GM19467 (cell line): ENCODE measurements around the gene RMND5A.
"Not testable (repeated sequence)": the region's sequence is repeated elsewhere in the genome, so short reads cannot be mapped to it uniquely, and the experiment has no call there.

Experiments
- ATAC-seq: cut with Tn5 transposase; IDR thresholded peaks from one replicate; pipeline ENCODE4 v1.9.1; 2021; ENCODE audit warnings: mild to moderate bottlenecking, moderate library complexity; ENCODE audit not compliant: unreplicated experiment

RMND5A gene

DNA sequence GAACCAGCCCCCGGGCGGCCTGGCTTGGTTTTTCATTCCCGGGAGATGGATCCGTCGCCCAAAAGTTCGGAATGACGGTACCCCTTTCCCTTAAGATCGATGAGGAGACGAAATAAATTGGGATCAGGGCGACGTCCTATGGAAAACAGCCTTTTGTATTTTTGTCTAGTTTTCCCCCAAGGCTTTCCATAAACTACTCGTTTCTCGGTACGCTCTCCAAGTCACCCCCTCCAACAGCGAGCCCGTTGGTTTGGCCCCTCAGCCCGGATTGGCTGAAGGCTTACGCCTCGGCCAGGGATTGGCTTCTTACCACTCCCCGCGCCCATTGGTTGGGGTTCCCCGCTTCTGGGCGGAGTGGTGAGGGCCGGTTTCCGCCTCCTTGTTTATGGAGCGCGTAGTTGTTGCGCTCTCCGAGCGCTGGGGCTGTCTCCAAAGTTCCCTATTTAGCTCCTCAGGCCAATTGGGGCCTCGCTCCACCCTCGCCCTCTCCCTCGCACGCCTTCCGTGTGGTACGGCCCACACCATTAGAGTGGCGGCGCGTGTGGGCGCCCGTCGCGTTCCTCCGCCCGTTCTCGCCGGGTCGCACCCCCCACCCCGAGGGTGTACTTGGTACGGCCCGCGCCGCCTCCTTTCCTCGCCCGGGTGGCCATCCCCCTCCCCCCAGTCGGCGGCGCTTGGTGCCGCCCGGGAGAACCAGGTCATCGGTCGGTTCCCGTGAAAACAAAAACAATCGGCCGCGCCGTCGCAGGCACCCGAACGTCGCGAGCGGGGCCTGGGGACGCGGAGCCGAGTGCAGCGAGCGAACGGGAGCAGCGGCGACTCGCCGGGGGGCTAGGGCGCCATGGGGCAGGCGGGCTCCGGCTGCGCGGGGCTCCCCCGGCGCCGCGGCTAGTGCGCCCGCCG lies at the start of gene RMND5A:
Gene RMND5A, plus strand, starts transcription at position 655 of the 903 bp plus-strand sequence. CDS start 377 bp downstream, outside the sequence.
- peak; percentile 92 for ATAC-seq

- no peak for ATAC-seq
Observed at GRCh38 chr2:86671337-86671981, 48.6 kb upstream of the RMND5A start.

DNA sequence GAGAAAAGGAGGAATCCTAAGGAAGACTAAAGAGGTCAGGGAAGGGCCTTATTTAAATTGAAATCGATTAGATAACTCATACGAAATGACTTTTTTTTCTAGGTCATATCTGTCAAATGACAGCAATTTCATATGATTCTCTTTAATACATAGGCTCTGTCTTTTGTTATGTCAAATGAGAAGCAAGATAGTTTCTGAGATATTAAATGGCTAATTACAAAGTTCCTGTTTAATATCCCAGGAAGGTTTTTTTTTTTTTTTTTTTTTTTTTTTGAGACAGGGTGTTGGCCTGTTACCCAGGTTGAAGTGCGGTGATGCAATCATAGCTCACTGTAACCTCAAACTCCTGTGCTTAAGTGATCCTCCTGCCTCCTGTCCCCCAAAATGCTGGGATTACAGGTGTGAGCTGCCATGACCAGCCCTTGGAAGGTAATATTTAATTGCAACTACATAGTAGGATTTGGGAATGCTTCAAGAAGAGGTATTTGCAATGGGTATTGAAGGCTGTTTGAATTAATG lies 48.0 kb upstream of the RMND5A start:
- ATAC-seq: no peak

DNA sequence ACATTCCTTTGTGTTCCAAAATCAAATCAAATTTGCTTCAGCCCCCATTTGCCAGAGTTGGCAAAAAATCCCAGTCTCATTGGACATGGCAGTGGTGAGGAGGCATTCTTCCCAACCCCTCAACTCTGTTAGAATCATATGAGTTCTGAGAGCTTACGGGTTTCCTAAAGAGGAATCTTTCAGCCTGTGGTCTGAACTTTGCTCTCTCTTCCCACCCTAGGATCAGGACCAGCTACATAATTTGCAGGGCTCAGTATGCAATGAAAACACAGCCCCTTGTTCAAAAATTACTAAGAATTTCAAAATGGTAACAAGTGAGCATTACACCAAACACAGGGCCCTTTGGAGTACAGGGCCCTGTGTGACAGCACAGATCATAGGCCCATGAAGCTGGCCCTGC lies 47.1 kb upstream of the RMND5A start:
- ATAC-seq: no peak

GRCh38 chr2:86673986-86674670 lies 46.0 kb upstream of the RMND5A start:
- no peak for ATAC-seq

DNA sequence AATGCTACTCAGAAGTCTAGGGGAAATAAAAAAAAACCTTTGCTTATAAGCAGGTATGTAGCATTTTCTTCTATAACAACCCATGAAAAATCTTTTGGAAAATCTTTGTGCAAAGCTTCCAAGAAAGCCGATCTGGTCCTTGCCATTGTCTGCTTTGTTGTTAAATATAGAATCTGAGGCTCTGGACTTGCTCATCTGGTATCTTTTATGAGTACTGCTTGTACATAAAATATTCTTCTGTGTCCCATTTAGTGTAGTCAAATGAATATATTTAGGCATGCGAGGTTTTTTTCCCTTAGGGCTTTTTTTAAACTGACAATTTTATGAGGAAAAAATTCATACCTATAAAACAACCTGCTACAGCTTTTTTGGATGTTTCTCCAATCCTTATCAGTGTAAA lies 45.0 kb upstream of the RMND5A start:
- ATAC-seq: no peak

DNA sequence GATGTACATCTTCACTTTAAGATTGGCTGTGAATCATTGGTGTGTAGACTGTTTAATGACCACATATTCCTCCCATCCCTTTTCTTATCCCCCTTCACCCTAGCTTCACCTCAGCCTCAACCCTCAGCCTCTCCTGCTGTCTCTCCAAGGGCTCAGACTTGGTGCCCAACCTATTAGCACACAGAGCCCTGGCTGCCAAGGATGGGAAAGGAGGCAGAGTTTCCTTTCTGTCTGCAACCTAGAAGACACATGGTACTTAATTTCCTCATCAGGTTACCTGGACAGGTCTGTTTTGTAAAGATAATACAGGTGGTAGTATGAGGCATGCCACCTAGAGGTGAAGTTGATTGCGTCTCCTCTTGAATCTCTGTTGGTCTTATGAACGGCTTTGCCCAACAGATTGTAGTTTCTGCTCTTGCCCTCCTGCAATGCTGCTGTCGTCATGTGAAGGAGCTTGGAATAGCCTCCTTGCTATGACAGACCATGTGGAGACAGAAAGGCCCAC lies 44.5 kb upstream of the RMND5A start:
- no peak for ATAC-seq

DNA sequence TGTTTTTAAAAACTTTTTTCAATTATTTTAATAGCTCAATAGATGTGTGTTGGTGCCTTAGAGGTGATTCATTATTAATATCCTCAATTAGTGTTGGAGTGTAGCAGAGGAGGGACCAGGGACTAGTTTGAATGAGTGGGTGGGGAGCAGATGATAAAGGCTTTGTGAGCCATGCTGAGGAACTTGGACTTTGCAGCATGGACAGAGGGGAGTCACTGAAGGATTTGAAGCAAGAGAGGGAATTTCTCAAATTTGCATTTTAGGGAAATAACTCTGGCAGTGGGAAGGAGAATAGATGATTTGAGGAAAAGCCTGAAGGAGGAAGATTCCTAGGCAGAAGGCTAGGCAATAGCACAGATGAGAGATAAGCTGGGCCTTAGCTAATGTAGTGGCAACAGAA lies 42.3 kb upstream of the RMND5A start:
- no peak for ATAC-seq

- no peak for ATAC-seq
Observed at GRCh38 chr2:86679036-86679435, 41.1 kb upstream of the RMND5A start.

GRCh38 chr2:86685351-86685750 lies 34.7 kb upstream of the RMND5A start:
- ATAC-seq: no peak

DNA sequence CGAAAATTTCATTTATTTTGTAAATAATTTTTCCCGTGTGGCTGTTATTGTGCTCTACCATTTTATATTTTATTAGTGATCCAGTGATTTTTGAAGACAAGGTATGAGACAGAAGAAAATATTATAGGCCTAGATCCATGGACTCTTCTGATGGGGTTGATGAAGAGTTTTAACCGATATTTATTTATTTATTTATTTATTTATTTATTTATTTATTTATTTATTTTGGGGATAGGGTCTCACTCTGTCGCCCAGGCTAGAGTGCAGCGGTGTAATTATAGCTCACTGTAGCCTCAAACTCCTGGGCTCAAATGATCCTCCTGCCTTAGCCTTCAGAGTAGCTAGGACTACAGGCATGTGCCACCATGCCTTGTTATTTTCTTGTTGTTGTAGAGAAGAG lies 33.6 kb upstream of the RMND5A start:
- no peak for ATAC-seq

GRCh38 chr2:86686905-86687304 lies 33.2 kb upstream of the RMND5A start:
- ATAC-seq: no peak

DNA sequence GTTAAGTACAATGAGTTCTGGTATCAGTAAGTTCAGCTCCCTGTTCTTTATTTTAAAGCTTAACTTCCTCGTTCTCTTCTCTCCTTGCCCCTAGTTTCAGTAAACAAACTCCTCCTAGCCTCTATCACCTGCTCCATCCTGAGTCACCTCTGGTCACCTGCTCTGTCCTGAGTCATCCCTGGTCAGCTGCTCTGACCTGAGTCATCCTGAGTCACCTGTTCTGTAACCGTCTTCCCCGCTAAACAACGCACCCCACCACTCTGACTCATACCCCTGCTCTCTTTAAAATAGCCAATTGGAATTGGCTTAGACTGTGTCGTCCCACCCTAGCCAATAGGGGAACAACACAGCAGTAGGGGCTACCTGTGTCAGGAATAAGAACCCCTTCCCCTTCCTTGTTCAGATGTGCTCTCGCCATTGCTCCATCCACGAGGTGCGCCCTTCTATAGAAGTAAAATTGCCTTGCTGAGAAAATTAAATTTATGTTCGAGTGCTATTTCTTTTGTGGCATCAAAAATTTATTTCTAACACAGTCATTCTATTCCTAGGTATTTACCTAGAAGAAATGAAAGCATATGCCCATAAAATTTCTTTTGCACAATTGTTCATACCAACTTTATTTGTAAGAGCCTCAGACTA lies 24.9 kb upstream of the RMND5A start:
- ATAC-seq: no peak

GRCh38 chr2:86697551-86698104 lies 22.5 kb upstream of the RMND5A start:
- ATAC-seq: no peak

DNA sequence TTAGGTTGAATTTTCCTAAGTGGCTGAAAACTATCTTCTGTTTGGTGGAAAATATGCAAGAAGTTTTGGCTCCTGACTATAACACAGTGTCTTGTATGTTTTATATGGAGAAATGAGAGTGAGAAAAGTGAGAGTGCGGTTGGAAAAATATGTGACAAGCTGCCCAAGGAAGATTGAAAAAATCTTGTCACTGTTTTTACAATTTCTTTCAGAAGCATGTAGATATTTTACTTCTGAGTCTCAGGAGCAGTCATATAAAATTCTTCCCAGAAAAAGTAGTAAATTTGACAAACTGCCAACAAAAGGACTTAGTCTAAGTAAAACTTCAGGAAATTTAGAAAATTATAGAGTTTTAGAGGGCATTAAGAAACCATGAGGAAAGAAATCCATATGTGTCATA lies 19.4 kb upstream of the RMND5A start:
- ATAC-seq: no peak

DNA sequence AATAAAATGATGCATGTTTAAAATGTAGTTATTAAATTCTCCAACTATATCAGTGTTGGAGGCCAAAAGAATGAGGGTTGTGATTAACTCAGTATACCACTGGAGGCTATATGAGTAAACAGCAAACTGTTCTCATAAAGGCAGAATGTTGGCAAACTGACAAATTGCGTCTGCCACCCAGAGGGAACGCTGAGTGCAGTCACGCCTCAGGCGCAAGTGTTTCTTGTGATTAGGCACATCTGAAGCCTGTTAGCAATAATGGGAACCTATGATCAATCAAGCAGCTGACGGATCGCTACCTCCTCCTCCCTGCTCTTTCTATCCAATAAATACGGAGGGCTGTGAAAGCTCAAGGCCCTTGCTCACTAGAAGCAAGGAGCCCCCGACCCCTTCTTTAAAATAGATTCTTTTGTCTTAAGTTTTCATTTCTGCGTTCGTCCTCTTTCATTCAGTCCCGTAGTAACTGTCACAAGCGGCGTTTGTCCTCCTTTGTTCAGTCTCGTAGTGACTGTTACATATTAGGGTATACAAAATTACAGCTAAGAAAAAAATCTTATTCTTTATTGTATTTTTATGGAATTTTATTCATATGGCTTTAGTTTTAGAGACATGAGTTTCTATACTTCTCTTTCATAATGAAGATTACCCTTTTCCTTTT lies 16.3 kb upstream of the RMND5A start:
- ATAC-seq: no peak

DNA sequence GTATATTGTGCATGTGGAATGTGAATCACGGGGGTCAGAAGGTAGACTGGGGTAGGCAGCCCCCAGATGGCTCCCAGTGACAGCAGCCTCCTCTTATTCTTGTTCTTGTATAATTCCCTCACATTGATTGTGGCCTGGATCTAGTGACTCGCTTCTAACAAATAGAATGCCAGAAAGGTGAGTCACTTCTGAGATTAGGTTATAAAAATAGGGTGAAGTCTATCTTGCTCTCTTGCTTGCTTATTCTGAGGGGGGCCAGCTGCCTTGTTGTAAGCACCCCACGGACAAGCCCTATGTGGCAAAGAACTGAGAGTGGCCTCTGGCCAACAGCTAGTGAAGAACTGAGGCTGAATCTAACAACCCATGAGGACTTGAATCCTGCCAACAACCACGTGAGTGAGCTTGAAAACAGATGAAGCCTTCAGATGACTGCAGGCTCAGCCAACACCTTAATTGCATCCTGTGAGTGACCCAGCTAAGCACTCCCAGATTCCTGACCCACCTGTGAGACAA lies 15.6 kb upstream of the RMND5A start:
- ATAC-seq: no peak

- no peak for ATAC-seq
Observed at GRCh38 chr2:86706220-86706619, 13.9 kb upstream of the RMND5A start.

GRCh38 chr2:86706935-86707334 lies 13.2 kb upstream of the RMND5A start:
- ATAC-seq: no peak

DNA sequence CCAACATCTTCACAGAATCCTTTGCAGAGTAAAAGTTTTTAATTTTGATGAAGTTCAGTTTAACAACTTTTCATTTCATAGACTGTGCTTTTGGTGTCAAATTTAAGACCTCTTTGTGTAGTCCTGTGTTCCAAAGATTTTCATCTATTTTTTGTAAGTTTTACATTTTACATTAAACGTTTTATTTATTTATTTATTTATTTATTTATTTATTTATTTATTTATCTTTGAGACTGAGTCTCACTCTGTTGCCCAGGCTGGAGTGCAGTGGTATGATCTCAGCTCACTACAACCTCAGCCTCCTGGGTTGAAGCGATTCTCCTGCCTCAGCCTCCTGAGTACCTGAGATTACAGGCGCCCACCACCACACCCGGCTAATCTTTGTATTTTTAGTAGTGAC lies 12.0 kb upstream of the RMND5A start:
- not testable (repeated sequence) for ATAC-seq
